Measurements from ENCODE around the gene IGFN1. TPM values are rescaled to one million over a fixed set of nuclear protein-coding genes. Genes with fewer than 3 reads are reported as not detected.
"Not testable (repeated sequence)": the region's sequence is repeated elsewhere in the genome, so short reads cannot be mapped to it uniquely, and the experiment has no call there.

IGFN1 gene
- polyA plus RNA-seq, 5 donors = 0.61 to 1.4 (median 0.91) TPM

- no peak for DNase-seq
Observed at GRCh38 chr1:201216395-201217085, 25.9 kb downstream of the IGFN1 start.

- DNase-seq = no peak
Observed at GRCh38 chr1:201217146-201217545, 26.5 kb downstream of the IGFN1 start.

GRCh38 chr1:201217851-201218250 lies 27.2 kb downstream of the IGFN1 start:
- no peak for DNase-seq

DNA sequence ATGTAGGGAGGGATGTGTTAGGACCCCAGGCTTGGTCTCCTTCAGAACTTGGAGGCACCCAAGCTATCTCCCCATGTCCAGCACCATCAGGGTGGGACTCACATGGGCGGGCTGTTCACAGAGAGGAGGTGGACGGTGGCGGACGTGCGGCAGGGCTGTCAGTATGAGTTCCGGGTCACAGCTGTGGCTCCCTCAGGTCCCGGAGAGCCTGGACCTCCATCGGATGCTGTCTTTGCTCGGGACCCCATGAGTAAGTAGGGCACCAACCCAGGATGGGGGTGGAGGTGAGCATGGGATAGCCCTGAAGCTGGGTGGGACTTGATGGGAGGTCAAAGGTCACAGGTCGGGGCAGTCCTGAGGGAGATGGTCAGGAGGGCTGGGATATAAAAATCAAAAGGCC lies 27.8 kb downstream of the IGFN1 start:
- DNase-seq = no peak

DNA sequence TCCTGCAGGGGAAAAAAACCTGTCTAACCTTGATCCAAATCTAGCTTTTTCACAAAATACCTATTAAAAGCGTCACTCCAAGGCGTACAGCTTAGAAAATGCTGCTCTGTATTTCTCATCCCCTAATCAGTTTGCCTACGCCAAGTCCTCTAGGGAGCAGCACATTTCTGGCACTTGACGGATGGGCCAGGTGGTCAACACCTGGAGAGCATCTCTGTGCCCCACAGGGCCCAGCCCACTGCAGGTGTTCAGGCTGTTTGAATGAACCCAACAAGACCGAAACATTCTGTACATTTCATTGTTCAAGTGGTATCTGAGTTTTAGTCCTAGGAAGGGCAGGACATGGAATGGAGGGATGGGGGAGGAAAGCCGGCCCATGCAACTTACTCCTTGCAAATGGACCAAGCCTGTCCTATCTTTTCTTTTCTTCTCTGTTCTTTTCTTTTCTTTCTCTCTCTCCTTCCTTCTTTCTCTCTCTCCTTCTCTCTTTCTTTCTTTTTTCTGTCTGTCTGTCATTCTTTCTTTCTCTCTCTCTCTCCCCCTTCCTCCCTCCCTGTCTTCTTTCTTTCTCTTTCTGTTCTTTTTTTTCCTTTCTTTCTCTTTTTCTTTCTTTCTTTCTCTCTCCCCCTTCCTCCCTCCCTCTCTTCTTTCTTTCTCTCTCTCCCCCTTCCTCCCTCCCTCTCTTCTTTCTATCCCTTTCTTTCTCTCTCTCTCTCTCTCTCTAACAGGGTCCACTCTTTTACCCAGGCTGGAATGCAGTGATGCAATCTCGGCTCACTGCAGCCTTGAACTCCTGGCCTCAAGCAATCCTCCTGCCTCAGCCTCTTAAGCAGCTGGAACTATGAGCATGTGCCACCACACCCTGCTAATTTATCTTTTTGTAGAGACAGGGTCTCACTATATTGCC lies 29.1 kb downstream of the IGFN1 start:
- DNase-seq = no peak

- no peak for DNase-seq
Observed at GRCh38 chr1:201220388-201220715, 29.7 kb downstream of the IGFN1 start.

- no peak for DNase-seq
Observed at GRCh38 chr1:201221201-201221846, 30.7 kb downstream of the IGFN1 start.

GRCh38 chr1:201222125-201222524 lies 31.5 kb downstream of the IGFN1 start:
- no peak for DNase-seq

DNA sequence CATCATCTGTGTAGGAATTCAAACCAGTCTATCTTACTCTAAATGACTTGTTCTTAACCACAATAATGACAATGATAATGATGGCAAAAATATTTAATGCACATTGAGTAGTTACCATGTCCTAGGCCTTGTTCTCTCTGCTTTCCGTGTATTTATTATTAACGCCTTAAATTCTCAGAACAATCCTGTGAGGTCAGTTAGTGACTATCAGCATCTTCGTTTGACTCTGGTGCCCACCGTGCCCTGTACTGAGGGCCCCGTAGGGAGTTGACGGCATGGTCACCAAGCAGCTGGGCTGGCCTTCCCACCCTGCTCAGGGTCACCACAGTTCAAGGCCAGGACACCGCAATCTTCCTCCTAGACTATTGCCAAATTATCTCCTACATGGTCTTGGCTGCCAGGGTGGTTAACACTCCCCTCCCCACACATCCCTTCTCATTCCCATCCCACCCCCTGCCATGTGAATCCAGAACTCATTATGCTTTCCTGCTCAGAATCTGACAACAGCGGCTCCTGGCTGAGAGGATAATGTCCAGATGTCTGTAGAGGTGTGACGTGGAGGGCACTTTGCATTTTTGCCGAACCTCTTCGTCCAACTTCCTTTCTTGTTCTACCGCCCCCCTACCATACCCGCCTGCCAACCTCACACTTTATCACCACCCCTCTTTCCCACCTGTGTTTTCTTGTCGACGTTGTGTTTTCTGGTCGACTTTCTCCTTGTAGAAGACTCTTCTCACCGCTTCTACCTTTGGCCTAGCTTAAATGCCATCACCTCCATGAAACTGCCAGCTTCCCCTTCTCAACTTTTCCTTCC lies 33.4 kb downstream of the IGFN1 start:
- DNase-seq = no peak

DNA sequence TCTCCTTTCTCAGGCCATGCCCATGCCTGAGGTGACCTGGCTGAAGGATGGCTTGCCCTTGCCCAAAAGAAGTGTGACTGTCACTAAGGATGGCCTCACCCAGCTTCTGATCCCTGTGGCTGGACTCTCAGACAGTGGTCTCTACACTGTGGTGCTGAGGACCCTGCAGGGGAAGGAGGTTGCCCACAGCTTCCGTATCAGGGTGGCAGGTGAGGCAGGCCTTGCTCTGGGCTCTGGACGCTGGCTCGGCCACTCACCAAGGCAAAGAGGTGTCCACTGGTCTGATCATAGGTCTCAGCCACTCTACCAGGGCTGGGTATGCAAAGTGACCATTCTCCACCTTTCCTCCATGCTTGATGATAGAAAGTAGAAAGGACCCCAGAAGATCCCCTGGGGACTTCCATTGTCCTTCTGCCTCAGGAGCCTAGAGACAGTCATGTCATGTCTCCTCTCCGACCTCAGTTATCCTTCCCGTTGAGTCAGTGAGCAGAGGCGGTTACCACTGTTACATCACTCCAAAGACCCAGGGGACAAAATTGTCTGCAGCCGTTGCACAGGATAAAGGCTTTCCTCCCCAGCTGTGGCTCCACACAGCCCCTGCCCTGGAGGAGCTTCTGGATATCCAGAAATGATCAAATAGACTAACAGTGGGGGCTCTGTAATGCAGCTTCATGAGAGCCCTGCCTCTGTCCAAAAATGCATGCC lies 34.2 kb downstream of the IGFN1 start:
- DNase-seq = no peak

- DNase-seq = no peak
Observed at GRCh38 chr1:201226178-201226514, 35.5 kb downstream of the IGFN1 start.

GRCh38 chr1:201226859-201227488 lies 36.4 kb downstream of the IGFN1 start:
- no peak for DNase-seq

- no peak for DNase-seq
Observed at GRCh38 chr1:201228011-201228983, 37.7 kb downstream of the IGFN1 start.

DNA sequence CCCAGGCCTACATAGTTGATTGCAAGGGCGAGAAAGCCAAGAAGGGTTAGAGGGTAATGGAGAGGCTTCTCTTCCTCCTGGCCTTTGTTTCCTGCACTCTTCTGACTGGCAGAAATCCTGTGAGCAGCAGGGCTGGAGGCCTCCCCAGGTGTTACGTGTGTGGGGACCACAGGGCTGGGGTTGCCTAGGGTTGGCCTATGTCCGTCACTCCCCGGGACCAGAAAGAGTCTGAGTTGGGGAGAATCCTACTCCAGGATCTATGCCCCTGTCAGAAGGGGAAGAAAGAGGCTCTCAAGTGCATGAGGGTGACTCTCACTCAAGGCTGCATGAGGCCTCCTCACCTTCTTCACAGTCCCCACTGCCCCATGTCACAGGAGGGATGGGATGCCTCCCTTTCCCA lies 38.5 kb downstream of the IGFN1 start:
- DNase-seq = no peak

DNA sequence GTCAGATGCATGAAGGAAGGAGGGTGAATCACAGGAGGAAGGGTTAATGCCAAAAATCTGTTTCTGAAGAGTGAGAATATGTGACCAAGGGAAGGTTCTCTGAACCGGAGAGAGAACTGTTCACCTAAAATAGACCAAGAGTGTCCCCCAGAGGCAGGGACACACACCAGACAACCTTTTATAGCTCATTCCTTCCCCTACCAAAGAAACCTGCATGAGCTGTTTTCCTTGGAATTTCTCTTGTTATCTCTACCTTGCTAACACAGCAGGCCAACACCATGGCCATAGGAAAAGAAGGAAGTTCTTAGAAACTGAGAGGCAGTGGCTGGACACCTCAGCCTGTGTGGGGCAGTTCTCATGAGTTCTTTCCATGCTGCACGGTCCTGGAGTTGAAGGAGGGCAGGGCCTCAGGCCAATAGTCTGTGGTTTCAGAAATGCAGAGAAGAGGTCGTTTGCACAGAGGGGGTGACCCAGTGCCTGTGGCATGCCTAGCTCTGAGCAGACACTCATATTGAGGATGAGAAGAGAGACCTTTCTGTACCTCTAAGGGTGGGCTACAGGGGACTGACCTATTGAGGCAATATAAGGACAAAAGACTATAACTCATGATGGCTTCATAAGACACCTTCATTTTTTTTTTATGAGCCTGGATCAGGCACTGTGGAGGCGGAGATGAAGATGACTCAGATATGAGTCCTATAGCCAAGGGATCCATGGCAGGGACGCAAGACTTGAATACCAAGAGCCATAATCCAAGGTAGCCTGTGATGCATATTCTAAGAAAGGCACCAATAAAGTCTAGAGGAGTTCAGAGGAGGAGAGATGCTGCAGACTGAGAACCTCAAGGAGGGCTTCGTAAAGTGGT lies 39.4 kb downstream of the IGFN1 start:
- DNase-seq = no peak

GRCh38 chr1:201230676-201231075 lies 40.1 kb downstream of the IGFN1 start:
- no peak for DNase-seq

GRCh38 chr1:201239646-201240045 lies 49.0 kb downstream of the IGFN1 start:
- DNase-seq = not testable (repeated sequence)

DNA sequence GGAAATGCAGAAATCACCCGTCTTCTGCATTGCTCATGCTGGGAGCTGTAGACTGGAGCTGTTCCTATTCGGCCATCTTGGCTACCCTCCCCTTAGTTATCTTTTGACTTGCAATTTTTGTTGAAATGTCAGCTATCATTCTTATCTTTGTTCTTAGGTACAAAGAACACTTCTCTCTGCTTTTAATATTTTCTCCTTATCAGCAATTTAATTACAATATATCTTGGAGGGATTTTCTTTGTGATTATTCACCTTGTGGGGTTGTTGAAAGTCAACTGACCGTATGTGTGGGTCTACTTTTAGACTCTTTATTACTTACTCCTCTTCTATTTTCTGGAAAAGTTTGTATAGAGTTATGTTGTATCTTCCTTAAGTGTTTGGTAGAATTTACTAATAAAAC lies 49.5 kb downstream of the IGFN1 start:
- DNase-seq = no peak

DNA sequence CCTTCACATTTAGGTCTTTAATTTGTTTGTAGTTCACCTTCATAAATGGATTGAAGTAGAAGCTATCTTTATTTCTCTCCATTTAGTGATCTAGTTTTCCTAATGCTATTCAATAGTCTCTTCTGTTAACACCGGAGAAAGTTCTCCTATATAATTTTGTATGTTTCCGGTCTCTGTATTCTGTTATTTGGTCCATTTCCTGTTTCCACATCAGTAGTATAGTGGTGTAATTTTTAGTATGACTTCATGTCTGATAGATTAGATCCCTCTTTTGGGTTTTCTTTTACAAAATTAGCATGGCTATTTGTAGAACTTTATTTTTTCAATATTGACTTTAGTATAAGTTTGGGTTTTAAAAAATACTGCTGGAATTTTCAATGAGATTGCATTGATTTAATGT lies 51.1 kb downstream of the IGFN1 start:
- no peak for DNase-seq
